CD4-positive, alpha-beta T cell treated with Interleukin-17A for 4 hours (primary cell): ENCODE data around the gene SYCP2L.
"Not testable (repeated sequence)": the region's sequence is repeated elsewhere in the genome, so short reads cannot be mapped to it uniquely, and the experiment has no call there.

ENCODE experiments used
- DNase-seq: peaks from one replicate; pipeline ENCODE4 v3.0.0-alpha.2; 2020; ENCODE audit warnings: mixed read lengths

Gene SYCP2L

DNA sequence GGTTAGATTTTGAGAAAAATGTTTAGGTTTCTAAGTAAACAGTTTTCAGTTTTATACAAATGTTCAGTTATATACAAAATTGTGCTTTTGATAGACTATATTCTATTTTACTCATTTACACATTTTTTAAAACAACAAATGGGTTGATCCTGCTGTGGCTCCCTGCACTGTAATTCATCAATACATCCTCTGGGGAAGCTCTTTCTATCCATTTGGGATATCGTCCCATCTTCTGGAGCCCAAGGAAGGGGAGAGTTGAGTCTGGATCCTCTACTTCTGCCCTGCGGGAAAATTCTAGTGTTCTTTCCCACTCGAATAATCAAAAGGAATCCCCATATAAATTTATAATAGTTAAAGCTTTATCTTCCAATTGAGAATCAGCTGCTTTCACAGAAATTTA is 75.0 kb downstream of the SYCP2L start:
- no peak for DNase-seq

DNA sequence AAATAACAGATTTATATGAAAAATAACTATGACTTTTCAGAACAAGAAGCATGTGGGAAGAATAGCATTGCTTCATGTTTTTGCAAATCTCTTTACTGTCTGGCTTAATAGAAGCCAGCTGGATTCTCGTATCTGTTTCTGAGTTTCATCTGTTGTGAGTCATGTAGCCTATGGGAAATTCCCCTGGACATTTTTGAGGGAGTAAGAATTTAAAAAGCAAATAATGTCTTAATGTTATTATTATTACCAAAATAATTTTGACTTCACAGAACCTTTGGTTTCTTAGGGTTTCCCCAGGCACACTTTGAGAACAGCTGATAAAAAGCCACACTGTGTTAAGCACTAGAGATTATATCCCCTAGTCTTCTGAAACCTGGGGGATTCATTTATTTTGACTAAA is 75.8 kb downstream of the SYCP2L start:
- no peak for DNase-seq

DNA sequence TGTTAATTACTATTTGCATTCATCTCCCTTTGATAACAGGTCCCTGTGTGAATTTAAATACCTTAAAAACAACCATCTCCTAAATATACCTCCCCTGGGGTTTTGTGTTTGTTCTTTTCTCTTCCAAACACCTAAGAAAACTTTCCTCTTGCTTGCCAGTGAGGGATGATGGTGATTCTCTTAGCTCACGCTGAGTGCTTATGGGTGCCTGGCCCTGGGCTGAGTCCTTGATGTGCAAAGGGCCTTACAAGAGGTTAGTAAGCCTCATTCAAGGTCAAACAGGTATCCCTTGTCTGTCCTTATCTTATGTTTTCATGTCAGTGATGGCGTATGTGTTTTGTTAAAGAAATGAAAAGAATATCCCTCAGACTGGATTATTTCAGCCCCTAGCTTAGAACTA is 76.3 kb downstream of the SYCP2L start:
- DNase-seq: no peak

DNA sequence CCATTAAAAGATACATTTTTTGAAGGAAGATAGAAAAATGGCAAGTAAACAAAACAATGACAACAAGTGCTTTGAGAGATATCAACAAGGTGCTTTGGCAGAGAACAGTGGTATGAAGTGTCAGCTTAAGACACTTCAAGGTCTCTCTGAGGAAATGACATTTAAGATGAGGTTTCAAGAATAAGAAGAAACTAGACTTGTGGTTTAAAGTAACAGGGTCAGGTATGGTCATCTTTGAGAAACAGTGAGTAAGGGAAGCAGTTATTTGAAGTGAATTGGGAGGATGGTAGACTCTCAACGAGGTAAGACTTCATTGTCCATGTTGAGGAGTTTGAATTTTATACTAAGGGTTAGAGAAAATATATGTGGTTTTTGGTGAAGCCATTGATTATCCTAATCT is 77.8 kb downstream of the SYCP2L start:
- no peak for DNase-seq

DNA sequence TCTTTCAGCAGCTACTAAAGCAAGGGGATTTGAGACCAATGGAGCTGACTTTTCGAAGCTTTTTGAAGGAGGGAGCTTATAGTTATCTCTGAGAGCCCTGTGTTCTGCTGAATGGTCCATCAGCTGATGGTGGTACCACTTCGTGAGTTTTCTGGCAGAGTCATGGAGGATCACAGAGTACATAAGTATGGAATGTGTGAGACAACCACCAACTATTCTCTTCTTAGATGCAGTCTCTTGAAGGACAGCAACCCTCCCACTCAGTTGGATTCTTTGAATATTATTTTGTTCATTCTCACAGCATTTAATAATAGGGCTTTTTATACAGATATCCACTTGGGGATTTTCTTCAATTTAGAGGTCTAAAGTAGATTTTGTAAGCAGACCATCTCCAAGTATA is 81.9 kb downstream of the SYCP2L start:
- no peak for DNase-seq

DNA sequence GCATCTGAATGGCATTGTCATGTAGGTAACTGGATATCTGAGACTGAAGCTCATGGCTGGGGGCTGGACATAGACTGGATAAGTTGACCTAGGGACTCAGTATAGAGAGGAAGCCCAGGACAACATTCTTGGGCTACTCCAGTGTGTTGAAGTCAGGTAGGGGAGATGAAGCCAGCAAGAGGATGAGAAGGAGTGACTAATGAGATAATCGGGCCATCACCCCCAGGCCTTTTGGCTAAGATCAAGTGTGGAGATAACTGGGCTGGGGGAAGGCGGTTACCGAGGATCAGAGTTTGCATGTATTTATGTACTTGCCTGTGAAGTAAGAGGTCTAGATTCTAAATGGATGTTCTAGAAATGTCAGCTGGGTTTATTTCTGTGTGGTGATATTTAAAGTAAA is 83.9 kb downstream of the SYCP2L start:
- no peak for DNase-seq

DNA sequence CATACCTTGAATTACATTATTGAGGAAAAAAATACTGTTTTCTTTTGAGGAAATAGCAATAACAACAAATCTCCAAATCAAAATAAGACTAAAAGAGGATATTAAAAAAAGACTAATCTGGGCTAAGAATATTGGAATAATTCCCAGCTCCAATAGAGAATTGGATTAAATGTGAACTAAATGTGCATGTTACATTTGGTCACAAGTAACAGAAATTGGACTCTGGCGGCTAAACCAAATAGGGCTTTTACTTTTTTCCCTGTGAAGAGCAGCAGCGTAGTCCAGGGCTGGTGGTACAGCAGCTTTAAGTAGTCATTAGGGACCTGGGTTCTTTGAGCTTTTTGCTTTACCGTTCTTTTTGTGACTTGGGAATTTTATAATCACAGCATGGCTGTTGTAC is 85.3 kb downstream of the SYCP2L start:
- no peak for DNase-seq

DNA sequence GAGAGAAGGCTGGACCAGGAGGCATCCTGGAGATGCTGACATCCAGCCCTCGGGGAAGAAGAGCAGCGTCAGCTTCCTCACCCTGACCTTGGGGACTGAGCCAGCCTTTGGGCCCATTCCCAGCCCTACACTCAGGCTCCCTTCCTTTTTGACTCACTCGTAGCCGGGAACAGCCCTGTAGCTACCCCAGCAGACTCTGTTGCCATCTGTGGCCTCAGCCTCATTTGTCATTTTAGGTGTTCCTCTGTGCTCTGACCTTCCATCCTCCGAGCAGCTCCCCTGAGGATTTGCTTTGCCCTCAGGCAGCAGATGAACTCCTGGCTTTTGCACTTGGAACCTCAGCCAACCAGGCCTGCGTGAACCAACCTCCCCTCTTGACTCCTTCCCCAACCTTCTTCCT is 89.7 kb downstream of the SYCP2L start:
- no peak for DNase-seq

DNA sequence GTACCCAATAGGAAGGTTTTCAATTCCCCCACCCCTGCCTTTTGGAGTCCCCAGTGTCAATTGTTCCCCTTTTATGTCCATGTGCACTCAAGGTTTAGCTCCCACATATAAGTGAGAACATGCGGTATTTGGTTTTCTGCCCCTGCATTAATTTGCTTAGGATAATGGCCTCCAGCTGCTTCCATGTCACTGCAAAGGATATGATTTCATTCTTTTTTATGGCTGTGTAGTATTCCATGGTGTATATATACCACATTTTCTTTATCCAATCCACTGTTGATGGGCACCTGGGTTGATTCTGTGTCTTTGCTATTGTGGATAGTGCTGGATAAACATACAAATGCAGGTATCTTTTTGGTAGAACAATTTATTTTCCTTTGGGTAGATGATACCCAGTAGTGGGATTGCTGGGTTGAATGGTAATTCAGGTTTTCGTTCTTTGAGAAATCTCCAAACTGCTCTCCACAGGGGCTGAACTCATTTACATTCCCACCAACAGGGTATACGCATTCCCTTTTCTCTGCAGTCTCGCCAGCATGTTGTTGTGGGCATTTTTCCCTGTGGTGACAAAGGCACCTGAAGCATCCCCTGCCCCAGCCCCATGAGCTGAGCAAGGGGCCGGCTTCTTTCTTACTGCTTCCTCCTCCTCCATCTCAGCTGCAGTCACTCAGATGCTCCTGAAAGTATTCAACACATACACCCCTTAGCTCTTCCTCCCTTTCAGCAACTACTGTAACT is 90.5 kb downstream of the SYCP2L start:
- no peak for DNase-seq

DNA sequence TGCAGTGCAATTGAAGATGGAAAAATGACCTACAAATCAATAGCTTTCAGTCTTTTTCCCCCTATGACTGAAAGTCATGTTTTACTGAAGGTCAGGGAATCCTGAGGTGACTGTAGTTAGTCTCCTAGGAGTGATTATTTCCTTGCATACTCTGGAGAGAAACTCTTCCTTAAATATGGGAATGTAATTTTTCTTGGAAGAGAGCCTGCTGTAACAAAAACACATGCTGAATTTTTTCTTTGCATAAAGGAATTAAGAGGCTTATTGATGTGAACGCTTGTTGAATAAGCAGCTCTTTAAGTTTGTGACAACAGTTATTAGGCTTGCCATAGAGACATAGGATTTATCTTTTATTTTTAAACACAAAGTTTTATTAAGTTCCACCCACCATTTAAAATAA is 92.8 kb downstream of the SYCP2L start:
- no peak for DNase-seq

DNA sequence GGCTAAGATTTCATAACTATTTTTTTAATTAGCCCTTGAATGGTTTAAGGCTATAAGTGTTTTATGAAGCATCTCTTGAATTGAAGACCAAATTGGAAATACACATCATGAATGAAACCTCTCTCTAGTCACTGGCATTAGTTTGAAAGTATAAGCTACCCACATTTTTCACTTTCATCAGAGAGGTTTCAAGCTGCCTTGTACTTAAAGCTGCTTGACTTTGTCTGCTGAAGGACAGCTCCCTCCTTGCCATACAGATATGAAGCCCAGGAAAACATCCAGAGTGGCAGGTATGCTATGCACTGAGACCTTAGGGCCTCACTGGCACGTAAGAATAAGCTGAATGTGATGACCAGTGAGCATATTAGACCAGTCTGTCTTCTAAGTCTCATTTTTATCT is 94.6 kb downstream of the SYCP2L start:
- DNase-seq: no peak

DNA sequence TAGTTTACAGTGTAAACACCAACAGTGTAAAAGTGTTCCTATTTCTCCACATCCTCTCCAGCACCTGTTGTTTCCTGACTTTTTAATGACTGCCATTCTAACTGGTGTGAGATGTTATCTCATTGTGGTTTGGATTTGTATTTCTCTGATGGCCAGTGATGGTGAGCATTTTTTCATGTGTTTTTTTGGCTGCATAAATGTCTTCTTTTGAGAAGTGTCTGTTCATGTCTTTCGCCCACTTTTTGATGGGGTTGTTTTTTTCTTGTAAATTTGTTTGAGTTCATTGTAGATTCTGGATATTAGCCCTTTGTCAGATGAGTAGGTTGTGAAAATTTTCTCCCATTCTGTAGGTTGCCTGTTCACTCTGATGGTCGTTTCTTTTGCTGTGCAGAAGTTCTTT is 98.1 kb downstream of the SYCP2L start:
- not testable (repeated sequence) for DNase-seq

DNA sequence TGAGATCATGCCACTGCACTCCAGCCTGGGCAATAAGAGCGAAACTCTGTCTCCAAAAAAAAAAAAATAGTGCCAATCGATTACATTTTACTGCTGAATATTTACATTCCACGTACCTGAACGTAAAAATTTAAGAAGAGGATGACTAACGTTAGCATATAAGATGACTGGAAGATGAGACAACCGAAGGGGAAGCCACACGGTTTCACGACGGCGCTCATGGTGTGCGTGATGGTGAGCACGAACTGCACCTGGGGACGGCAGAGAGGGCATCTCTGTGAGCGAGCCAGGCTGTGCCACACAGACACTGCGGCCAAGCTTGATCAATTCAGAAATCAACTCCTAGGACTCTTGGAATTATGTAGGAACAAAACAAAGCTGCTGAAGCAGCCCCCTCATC is 102.7 kb downstream of the SYCP2L start:
- DNase-seq: no peak

DNA sequence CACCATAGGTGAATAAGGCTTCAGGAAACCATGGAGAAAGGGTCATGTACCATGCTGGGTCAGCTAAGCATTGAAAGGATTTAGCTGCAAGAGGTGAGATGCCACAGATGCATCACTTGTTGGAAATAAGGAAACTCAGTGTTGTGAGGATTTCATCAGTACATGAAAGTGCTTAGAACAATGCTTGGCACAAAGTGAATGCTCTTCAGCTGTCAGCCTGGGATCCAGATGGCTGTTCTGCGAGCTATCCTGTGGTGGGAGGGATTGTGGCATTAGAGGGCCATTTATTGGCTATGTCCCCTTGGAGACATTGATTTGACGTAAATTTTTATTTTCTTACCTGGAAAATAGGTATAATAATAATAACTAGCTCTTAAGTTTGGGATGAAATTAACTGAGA is 104.3 kb downstream of the SYCP2L start:
- no peak for DNase-seq

DNA sequence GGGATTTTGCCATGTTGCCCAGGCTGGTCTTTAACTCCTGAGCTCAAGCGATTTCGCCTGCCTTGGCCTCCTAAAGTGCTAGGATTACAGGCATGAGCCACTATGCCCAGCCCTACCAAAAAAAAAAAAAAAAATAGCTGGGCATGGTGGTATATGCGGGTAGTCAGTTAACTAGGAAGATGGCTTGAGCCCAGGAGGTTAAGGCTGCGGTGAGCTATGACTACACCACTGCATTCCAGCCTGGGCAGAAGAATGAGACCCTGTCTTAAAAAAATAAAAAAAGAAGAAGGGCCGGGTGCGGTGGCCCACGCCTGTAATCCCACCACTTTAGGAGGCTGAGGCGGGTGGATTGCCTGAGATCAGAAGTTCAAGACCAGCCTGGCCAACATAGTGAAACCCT is 107.0 kb downstream of the SYCP2L start:
- DNase-seq: no peak

DNA sequence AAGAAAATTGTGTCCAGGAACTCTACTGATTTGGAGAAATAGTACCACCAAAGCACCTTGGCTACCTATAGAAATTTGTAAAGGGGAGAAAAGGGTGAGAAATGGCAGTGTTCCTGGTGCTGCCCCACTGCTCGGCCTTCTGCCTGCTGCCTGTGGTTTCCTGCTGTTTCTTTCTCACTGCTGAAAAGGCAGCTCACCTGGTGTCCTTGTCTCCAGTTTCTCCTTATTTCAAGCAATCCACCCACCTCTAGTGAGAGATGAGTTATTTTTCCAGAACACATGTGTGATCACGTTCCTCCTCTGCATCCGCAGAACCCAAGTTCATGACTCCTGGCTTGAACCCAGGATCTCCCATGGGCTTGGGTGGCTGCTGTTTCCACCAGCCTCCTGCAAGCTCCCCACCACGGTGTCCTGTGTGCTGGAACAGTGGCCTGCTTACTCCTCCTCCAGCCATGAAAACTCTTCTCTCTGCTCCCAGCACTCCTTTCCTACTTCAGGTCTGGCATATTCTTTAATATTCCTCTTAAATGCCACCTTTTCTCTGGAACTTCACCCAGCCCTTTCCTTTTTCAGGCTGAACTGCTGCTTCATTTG is 108.4 kb downstream of the SYCP2L start:
- no peak for DNase-seq

DNA sequence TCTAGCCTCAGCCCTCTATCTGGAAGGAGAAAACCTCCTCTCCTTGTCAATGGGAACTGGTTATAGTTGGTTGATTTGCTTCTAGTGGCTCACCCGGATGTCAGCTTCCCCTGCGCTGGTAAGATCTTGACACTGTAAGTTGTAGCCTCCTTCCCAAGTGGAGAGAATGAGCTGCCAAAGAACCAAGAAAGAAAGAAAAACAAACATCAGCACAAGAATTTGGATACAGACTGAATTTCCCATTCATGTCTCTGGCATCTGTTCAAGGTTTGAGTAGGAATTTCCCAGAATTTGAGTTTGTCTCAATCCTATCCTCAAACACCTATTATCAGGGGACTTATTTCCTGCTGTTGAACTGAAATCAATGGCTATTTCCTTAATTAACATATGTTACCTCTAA is 113.1 kb downstream of the SYCP2L start:
- no peak for DNase-seq

DNA sequence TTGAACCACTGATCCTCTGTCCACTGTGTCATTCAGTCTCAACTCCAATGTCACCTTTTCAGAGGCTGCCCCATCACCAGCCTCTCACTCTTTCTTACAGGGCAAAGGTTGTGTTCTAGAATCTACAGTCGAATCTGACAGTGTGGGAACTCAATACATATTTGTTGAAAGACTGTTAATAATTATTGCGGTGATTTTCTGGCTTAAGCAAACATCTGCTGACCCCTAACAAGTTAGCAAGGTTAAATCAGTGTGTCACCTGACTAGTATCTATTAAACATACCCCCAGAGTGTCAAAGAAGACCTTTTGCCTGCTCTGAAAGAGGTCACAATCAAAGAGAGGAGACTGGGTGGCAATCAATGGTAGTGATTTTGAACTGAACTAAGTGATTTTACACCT is 115.3 kb downstream of the SYCP2L start:
- no peak for DNase-seq

DNA sequence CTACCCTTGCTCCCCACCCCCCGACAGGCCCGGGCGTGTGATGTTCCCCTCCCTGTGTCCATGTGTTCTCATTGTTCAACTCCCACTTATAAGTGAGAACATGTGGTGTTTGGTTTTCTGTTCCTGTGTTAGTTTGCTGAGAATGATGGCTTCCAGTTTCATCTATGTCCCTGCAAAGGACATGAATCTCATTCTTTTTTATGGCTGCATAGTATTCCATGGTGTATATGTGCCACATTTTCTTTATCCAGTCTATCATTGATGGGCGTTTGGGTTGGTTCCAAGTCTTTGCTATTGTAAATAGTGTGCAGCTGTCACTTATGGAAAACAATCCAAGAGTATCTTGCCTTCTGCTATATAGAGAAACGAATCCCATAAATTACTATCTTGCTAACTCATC is 116.4 kb downstream of the SYCP2L start:
- not testable (repeated sequence) for DNase-seq

DNA sequence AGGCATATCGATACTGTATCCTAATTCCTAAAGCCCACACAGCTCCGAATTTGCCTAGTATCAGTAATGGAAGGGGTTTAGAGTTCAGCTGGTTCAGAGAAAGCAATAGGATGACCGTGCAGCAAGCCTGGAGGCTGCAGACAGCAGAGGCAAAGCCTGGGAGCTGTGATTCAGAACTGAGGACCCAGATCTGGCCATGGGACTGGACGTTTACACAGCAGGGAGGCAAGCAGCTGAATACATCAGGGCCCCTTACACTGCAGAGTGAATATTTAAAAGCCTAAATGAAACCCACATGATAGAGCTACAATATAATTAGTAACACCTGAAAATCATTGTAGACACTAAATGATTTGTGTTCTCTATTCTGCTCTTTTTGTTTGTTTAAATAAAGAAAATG is 119.2 kb downstream of the SYCP2L start:
- no peak for DNase-seq

DNA sequence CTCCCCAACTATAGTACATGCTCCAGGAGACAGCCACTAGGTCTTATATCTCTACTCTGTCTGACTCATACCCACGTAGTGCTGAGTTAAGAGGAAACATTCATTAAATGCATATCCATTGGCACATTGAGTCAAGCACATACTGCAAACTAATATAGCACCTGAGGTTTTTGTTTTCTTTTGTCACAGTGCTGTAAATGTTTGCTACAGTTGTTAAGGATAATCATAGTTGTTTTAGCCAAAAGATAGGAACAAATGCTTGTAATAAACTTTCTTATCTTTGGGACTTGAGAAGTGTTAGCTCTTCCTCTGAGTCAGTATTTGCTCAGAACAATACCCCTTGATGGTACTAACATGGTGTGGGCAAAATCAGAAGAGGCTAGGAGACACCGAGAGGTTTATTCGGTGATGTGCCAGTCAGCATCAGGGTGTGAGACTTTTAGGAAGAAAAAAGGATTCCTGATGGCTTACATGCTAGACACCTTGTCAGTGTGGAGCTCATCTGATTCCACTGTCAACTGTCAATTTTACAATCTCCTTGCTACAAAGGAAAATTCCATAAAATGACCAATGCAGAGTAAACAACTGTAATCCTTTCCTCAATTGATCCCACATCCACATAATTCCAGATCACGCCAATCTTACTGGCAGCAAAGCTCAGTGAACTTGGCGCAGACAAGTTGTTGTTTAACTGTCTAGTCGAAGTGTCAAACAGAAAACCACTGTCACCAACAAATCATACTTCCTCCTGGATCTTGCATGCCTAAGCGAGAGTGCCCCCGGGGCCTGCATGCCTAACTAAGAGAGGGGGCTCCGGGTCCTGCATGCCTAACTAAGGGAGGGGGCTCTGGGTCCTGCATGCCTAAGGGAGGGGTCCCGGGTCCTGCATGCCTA is 121.1 kb downstream of the SYCP2L start:
- DNase-seq: no peak

DNA sequence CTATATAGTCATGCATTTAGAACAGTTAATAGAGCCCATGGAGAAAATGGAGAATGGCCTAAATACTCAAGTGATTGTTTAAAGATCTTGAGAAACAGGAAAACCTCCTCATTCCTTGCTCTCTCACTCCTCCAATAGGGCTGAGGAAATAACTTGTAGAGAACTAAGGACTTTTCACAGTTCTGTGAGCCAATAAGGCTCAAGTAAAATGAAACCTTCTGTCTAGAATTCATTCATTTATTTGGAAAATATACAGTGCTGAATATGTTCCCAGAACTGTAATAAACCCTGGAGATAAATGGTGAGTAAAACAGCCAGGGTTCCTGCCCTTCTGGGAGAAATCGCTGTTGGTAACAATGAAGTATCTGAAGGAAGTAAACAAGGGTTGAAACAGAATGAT is 122.0 kb downstream of the SYCP2L start:
- DNase-seq: no peak

DNA sequence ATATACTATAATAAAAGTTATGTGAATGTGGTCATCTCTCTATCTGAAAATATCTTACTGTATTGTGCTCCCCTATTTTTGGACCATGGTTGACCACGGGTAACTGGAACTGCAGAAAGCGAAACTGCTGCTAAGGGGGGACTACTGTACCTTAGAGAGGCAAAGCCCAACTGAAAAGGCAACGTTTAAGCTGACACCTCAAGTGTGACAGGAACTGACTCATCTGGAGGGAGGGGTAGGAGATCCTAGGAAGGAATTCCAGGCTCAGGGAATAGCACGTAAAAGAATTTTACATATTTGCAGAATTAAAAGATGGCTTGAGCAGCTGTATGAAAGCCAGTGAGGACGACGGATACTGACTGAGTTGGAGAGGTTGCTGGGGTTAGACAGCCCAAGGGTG is 122.5 kb downstream of the SYCP2L start:
- DNase-seq: no peak

DNA sequence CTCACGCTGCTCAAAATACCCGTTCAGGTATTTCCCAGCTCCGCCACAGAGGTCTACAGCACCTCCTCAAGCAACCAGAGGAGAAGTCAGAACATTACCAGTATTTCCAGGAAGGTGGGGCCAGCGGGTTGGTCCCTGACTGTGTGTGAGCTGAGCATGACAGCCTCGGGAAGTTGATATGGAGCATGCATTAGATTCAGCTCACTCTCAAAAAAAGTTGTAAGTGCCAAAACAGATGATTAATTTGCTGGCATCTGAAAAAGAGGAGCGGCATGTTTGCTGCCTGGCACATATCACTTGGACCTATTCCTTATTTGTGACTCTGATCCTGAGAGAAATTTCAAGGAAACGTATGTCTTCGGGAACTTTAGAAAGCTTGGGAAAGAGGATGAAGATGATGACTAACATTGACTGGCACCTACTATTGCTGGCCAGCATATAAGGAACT is 125.0 kb downstream of the SYCP2L start:
- DNase-seq: no peak
